Endothelial cell of umbilical vein (primary cell): ENCODE measurements around the gene MPEG1. TPM values are rescaled to one million over a fixed set of nuclear protein-coding genes. Genes with fewer than 3 reads are reported as not detected.

ENCODE experiments used
- BruUV-seq: library from RNA; stranded (reverse); fragments of 400-500 nt; replicated peaks from 2 replicates; lab custom pipeline; 2021; lab: Mats Ljungman, UMichigan
- CTCF ChIA-PET: fragments of 300-600, 350-600 bp; sonication (Branson Sonifier 250); formaldehyde crosslinking; loops from one replicate; lab custom pipeline; 2021; ENCODE audit warnings: antibody characterized with exemption, inconsistent platforms; lab: Charles Lee
- POLR2A ChIA-PET: fragments of 300-600, 350-600 bp; sonication (Branson Sonifier 250); formaldehyde crosslinking; loops from one replicate; lab custom pipeline; 2021; ENCODE audit warnings: antibody characterized with exemption, inconsistent platforms; lab: Charles Lee
- DNase-seq: peaks from one replicate; pipeline ENCODE4 v3.0.0-alpha.2; 2011; ENCODE audit warnings: low read depth, low spot score
- FAIRE-seq: peaks from 2 replicates; lab custom pipeline; 2011; peaks lifted over from hg19 to GRCh38; lab: Jason Lieb, UNC
- H2AFZ ChIP-seq: 2 replicates; pipeline ENCODE4 v1.6.0; 2012; ENCODE audit warnings: low read depth, low read length, control low read depth, inconsistent platforms
- H3K27ac ChIP-seq: 2 replicates; pipeline ENCODE4 v1.5.1; 2011; ENCODE audit warnings: low read depth, mild to moderate bottlenecking, control low read depth, low read length, moderate library complexity; ENCODE audit not compliant: insufficient read depth
- H3K27me3 ChIP-seq, 2 experiments: 2 replicates each; pipeline versions ENCODE4 v1.6.0 to v1.6.1; 2011; ENCODE audit warnings: low read length in 2 of 2, mixed read lengths in 1 of 2; ENCODE audit not compliant: control insufficient read depth in 2 of 2, insufficient read depth in 2 of 2
- H3K36me3 ChIP-seq, 2 experiments: 2 replicates in 1 of 2; 3 replicates in 1 of 2; pipeline ENCODE4 v1.5.1; 2011; ENCODE audit warnings: low read length in 2 of 2, mild to moderate bottlenecking in 1 of 2, moderate library complexity in 1 of 2; ENCODE audit not compliant: control insufficient read depth in 2 of 2, insufficient read depth in 2 of 2; ENCODE audit errors: extremely low read depth in 1 of 2
- H3K4me1 ChIP-seq: 3 replicates; pipeline ENCODE4 v1.5.1; 2011; ENCODE audit warnings: mild to moderate bottlenecking, low read length; ENCODE audit not compliant: control insufficient read depth, insufficient read depth; ENCODE audit errors: extremely low read depth
- H3K4me2 ChIP-seq: 2 replicates; pipeline ENCODE4 v1.6.1; 2011; ENCODE audit warnings: low read length, control low read depth, mixed read lengths; ENCODE audit not compliant: insufficient read depth
- H3K4me3 ChIP-seq, 3 experiments: fragments of 200-600 bp in 1 of 3; sonication (generic), shearing (Covaris generic) in 1 of 3; replicated peaks in 1 of 3; 2 replicates each; pipeline ENCODE4 v1.5.1; 2011 to 2016; ENCODE audit warnings: control low read depth in 3 of 3, low read length in 3 of 3, mild to moderate bottlenecking in 2 of 3, inconsistent platforms in 1 of 3, low read depth in 1 of 3, moderate library complexity in 1 of 3; ENCODE audit not compliant: insufficient read depth in 1 of 3
- H3K79me2 ChIP-seq: 2 replicates; pipeline ENCODE4 v1.6.0; 2012; ENCODE audit warnings: low read length, inconsistent platforms; ENCODE audit not compliant: control insufficient read depth, insufficient read depth
- H3K9ac ChIP-seq: replicated peaks from 2 replicates; pipeline ENCODE3; 2011; ENCODE audit warnings: low read length, control low read depth; ENCODE audit not compliant: insufficient read depth; ENCODE audit errors: extremely low read depth
- H3K9me1 ChIP-seq: replicated peaks from 3 replicates; pipeline ENCODE4 v1.6.0; 2011; ENCODE audit warnings: mild to moderate bottlenecking, low read length; ENCODE audit not compliant: control insufficient read depth, insufficient read depth; ENCODE audit errors: extremely low read depth
- H3K9me3 ChIP-seq: replicated peaks from 2 replicates; pipeline ENCODE4 v1.5.1; 2012; ENCODE audit warnings: low read length, inconsistent platforms; ENCODE audit not compliant: control insufficient read depth, insufficient read depth
- H4K20me1 ChIP-seq: replicated peaks from 2 replicates; pipeline ENCODE3; 2011; ENCODE audit warnings: mild to moderate bottlenecking, low read length; ENCODE audit not compliant: control insufficient read depth, insufficient read depth; ENCODE audit errors: extremely low read depth
- EZH2 ChIP-seq: IDR thresholded peaks from 2 replicates; pipeline ENCODE4 v1.6.1; 2012; ENCODE audit warnings: borderline replicate concordance, low read depth, mild to moderate bottlenecking, moderate library complexity, low read length, inconsistent platforms; ENCODE audit not compliant: severe bottlenecking
- GATA2 ChIP-seq: IDR thresholded peaks from 2 replicates; pipeline ENCODE4 v1.7.0; 2011; ENCODE audit warnings: low read depth, mild to moderate bottlenecking, moderate library complexity, mixed read lengths, low read length; ENCODE audit not compliant: insufficient read length, insufficient read depth
- JUN ChIP-seq: IDR thresholded peaks from 2 replicates; pipeline ENCODE4 v1.6.1; 2011; ENCODE audit warnings: borderline replicate concordance, low read depth; ENCODE audit not compliant: insufficient read length, insufficient read depth
- MYC ChIP-seq: IDR thresholded peaks from one replicate; pipeline ENCODE4 v1.6.1; 2011; ENCODE audit warnings: mild to moderate bottlenecking, low read depth, low read length
- POLR2A ChIP-seq: IDR thresholded peaks from 2 replicates; pipeline ENCODE4 v1.6.1; 2012; ENCODE audit warnings: low read depth, mild to moderate bottlenecking, control low read depth, low read length
- dilution Hi-C: fragments of 300-500 bp; cut with MboI; formaldehyde crosslinking; loops from one replicate; pipeline ENCODE4 v1.15.0; 2019; ENCODE audit warnings: low sequenced_read_pairs; ENCODE audit not compliant: extremely low pct_ligation_motif_present
- intact Hi-C: fragments of 100-400 bp; cut with micrococcal nuclease; formaldehyde crosslinking; loops from one replicate; pipeline ENCODE4 v1.10.0; 2022
- polyA plus RNA-seq, 4 experiments: library from polyadenylated mRNA; depleted of rRNA in 3 of 4; stranded (reverse) in 3 of 4; unstranded in 1 of 4; fragments of >200 nt; gene quantifications; 2 replicates each; pipeline versions ENCODE4 v1.2.1 to v1.2.3, GENCODE V29; 2011 to 2012; ENCODE audit warnings: missing spikeins in 1 of 4
- total RNA-seq: library from RNA; stranded (reverse); gene quantifications from 2 replicates; pipeline ENCODE4 v1.2.3, GENCODE V29; 2021
- TF ChIP-seq, protein P1 (sequence below), 2 donors: IDR thresholded peaks; 1 replicate in 1 of 2; 2 replicates in 1 of 2; pipeline ENCODE4 v1.5.1; 2011; ENCODE audit warnings: low read length in 2 of 2, mild to moderate bottlenecking in 2 of 2, moderate library complexity in 2 of 2, control low read depth in 1 of 2, inconsistent platforms in 1 of 2, low read depth in 1 of 2; ENCODE audit not compliant: insufficient read depth in 1 of 2; ENCODE audit errors: extremely low read depth in 1 of 2
- TF ChIP-seq, protein P2 (sequence below): IDR thresholded peaks from 2 replicates; pipeline ENCODE4 v1.6.1; 2011; ENCODE audit not compliant: insufficient read depth, insufficient read length

Gene MPEG1
- total and polyA plus RNA-seq, 2 donors (not counting 3 experiments of a cell fraction or from before 2014, with no cell fraction given) = not detected

DNA sequence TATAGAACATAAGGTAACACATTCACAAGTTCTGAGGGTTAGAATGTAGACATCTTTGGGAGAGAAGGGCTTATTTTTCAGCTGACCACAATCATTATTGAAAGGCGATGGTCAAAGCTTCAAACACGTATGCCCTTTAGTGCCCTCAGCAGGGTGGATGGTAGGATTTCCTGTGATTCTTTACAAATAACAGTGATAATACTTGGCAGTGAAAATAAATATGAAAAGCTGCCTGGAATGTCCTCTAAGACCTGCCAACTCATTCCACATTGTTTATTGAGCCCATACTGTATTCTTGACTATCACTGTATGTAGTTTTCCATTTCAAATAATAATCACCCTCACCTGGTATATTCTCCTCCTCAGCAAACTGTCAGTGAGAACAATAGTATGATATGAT lies 13.7 kb upstream of the MPEG1 start:
- Histone ChIP-seq H3K4me3 (no peak overlapping the region), H3K4me2 (no peak overlapping the region), H3K9ac (no peak overlapping the region), H3K27ac (no peak overlapping the region), H3K36me3 (no peaks in the 10 kb centered on the region), H2AFZ (no peak overlapping the region), H3K4me1 (no peaks in the 10 kb centered on the region), H4K20me1 (no peaks in the 10 kb centered on the region), H3K9me1 (no peaks in the 10 kb centered on the region), H3K27me3 (no peaks in the 10 kb centered on the region), H3K79me2 (no peaks in the 10 kb centered on the region), H3K9me3 (no peaks in the 10 kb centered on the region)
- dilution Hi-C loops = no loop called here
- FAIRE-seq (no peak), DNase-seq (peak; percentile 6)
- intact Hi-C loops = no loop called here
- no peak for TF ChIP-seq MYC
- no peak for TF ChIP-seq JUN
- TF ChIP-seq GATA2 = no peak
- CTCF ChIA-PET = no interaction called here
- no TSS peak for BruUV-seq
- POLR2A ChIA-PET = no interaction called here

DNA sequence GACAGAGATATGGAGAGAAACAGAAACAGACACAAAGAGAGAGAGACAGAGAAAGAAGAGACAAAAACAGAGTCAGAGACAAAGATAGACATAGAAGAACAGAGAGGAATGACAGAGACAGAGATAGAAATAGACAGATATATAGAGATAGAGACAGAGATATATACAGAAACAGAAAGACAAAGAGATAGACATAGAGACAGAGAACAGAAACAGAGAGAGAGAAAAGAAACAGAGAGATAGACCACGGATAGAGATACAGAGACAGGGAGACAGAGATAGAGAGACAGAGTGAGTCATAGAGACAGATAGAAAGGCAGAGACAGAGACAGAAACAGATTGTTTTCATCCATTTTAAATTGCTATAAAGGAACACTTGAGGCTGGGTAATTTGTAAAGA lies 12.3 kb upstream of the MPEG1 start:
- no peaks in the 10 kb centered on the region for H3K9me1 ChIP-seq
- CTCF ChIA-PET = interaction anchor here (1.6 to 2.8 kb wide), 2 partner anchors 23 to 53 kb away, joined by 6 to 11 read pairs; partner anchors contain the start of gene DTX4

More for the DNA sequence above, 12.3 kb upstream of the MPEG1 start:
- Histone ChIP-seq H3K27ac (no peak overlapping the region), H3K4me1 (no peaks in the 10 kb centered on the region), H3K4me3 (no peak overlapping the region), H2AFZ (no peak overlapping the region), H4K20me1 (no peaks in the 10 kb centered on the region), H3K79me2 (no peaks in the 10 kb centered on the region), H3K27me3 (no peaks in the 10 kb centered on the region), H3K36me3 (no peaks in the 10 kb centered on the region), H3K9me3 (no peaks in the 10 kb centered on the region), H3K4me2 (no peak overlapping the region), H3K9ac (no peak overlapping the region)
- FAIRE-seq = no peak
- dilution Hi-C loops = no loop called here
- no peak for DNase-seq
- no TSS peak for BruUV-seq
- intact Hi-C loops = no loop called here
- TF ChIP-seq GATA2 (no peak), MYC (no peak), POLR2A (no peak), JUN (no peak), EZH2 (no peak)
- TF ChIP-seq, protein P1, sequence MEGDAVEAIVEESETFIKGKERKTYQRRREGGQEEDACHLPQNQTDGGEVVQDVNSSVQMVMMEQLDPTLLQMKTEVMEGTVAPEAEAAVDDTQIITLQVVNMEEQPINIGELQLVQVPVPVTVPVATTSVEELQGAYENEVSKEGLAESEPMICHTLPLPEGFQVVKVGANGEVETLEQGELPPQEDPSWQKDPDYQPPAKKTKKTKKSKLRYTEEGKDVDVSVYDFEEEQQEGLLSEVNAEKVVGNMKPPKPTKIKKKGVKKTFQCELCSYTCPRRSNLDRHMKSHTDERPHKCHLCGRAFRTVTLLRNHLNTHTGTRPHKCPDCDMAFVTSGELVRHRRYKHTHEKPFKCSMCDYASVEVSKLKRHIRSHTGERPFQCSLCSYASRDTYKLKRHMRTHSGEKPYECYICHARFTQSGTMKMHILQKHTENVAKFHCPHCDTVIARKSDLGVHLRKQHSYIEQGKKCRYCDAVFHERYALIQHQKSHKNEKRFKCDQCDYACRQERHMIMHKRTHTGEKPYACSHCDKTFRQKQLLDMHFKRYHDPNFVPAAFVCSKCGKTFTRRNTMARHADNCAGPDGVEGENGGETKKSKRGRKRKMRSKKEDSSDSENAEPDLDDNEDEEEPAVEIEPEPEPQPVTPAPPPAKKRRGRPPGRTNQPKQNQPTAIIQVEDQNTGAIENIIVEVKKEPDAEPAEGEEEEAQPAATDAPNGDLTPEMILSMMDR (IDR thresholded peaks at IDR 0.05; ENCODE audit: extremely low read depth in 1 of 2, insufficient read depth in 1 of 2, low read depth in 1 of 2, low read length in 2 of 2) = no peak
- TF ChIP-seq, protein P2, sequence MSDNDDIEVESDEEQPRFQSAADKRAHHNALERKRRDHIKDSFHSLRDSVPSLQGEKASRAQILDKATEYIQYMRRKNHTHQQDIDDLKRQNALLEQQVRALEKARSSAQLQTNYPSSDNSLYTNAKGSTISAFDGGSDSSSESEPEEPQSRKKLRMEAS = no peak
- POLR2A ChIA-PET = no interaction called here
